HL-60/S4 (cell line): ENCODE data around the gene FANCL.
"Not testable (repeated sequence)": the region's sequence is repeated elsewhere in the genome, so short reads cannot be mapped to it uniquely, and the experiment has no call there.

Experiments used
- in situ Hi-C: fragments of 300-500 bp; cut with MboI; formaldehyde crosslinking; loops from 2 replicates; pipeline ENCODE4 v1.14.3; 2022; ENCODE audit warnings: low sequenced_read_pairs

The FANCL gene

GRCh38 chr2:58240670-58241545 is at the start of gene FANCL:
FANCL (minus strand) TSS chr2:58241325; CDS start chr2:58241313, 12 bp downstream.
- in situ Hi-C loops: no loop called here

DNA sequence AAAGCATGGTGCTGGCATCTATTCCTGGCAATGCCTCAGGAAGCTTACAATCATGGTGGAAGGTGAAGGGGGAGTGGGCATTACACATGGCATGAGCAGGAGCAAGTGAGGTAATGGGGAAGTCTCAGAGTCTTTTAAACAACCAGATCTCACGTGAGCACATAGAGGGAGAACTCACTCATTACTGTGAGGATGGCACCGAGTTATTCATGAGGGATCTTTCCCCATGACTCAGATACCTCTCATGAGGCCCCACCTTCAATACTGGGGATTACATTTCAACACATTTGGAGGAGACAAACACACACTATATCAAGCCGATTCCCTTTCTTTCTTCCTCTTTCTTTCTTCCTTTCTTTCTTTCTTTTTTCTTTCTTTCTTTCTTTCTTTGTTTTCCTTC is 47.9 kb upstream of the FANCL start:
- in situ Hi-C loops: no loop called here

DNA sequence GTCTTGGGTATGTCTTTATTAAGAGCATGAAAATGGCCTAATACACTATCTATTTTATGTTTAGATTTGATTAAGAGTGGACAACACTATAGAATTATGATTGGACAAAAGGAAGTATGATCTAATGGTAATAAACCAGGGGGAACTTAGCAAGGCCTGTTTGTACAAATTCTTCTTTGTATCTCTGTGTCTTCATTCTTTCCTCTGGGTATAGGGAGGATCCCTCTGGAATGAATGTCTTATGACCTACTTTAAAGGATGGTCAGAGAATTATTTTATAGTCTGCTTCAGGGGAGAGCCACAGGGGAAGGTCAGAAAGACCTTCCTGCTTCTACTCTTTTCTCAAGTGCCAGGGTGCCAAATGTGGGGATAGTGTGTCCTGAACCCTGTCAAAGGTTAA is 42.8 kb upstream of the FANCL start:
- in situ Hi-C loops: no loop called here

GRCh38 chr2:58275144-58275543 is 34.0 kb upstream of the FANCL start:
- in situ Hi-C loops: not testable (repeated sequence)

DNA sequence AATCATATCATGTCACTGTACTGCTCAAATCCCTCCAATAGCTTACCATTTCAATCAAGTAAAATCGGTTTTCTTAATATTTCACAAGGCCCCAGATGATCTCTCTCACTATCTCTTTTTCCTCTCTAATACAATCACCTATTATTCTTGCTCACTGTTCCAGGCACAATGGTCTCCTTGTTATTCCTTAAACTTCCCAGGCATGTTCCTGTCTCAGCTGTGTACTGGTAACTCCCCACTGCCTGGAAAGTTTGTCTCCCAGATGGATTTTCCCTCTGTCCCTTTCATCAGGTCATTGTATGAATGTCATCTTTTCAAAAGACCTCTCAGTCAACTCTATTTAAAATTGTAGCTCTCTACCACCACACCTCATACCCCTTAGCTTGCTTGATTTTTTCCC is 30.7 kb upstream of the FANCL start:
- in situ Hi-C loops: no loop called here

GRCh38 chr2:58268685-58269084 is 27.6 kb upstream of the FANCL start:
- in situ Hi-C loops: no loop called here

DNA sequence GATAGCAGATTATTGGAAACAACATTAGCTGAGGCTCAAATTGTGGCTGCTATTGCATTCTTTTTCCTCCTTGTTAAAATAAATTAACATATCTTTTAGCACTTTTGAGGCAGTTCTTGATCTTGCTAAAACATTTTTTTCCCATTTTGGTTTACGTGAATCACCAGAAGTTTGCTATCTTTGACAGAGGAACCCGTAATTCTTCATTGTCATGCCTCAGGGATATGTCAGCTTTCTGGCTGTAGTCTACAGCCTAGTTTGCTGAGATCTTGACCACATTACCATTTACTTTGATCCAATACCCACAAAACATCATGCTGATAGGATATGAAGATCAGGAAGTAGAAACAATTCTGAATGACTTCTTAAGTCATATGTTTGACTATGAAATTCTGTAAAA is 25.1 kb upstream of the FANCL start:
- in situ Hi-C loops: no loop called here

GRCh38 chr2:58261209-58261608 is 20.1 kb upstream of the FANCL start:
- in situ Hi-C loops: no loop called here

DNA sequence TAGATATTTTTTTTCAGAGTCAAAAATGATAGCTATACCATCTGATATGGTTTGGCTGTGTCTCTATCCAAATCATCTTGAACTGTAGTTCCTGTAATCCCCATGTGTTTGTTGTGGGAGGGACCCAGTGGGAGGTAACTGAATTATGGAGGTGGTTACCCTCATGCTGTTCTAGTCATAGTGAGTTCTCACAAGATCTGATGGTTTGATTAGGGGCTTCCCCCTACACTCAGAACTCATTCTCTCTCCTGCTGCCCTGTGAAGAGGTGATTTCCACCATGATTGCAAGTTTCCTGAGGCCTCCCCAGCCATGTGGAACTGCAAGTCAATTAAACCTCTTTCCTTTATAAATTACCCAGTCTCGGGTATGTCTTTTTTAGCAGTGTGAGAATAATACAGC is 17.3 kb upstream of the FANCL start:
- in situ Hi-C loops: not testable (repeated sequence)

DNA sequence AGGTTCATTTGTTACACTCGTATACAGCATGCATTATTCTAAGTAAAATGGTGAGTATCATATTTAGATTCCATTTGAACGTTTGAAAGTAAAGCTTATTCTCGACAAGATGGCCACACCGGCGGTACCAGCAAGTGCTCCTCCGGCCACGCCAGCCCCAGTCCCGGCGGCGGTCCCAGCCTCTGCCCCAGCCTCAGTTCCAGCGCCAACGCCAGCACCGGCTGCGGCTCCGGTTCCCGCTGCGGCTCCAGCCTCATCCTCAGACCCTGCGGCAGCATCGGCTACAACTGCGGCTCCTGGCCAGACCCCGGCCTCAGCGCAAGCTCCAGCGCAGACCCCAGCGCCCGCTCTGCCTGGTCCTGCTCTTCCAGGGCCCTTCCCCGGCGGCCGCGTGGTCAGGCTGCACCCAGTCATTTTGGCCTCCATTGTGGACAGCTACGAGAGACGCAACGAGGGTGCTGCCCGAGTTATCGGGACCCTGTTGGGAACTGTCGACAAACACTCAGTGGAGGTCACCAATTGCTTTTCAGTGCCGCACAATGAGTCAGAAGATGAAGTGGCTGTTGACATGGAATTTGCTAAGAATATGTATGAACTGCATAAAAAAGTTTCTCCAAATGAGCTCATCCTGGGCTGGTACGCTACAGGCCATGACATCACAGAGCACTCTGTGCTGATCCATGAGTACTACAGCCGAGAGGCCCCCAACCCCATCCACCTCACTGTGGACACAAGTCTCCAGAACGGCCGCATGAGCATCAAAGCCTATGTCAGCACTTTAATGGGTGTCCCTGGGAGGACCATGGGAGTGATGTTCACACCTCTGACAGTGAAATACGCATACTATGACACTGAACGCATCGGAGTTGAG is 10.4 kb upstream of the FANCL start:
- in situ Hi-C loops: not testable (repeated sequence)

- in situ Hi-C loops: no loop called here
Measured at GRCh38 chr2:58241546-58241864, 380 bp upstream of the FANCL start.

DNA sequence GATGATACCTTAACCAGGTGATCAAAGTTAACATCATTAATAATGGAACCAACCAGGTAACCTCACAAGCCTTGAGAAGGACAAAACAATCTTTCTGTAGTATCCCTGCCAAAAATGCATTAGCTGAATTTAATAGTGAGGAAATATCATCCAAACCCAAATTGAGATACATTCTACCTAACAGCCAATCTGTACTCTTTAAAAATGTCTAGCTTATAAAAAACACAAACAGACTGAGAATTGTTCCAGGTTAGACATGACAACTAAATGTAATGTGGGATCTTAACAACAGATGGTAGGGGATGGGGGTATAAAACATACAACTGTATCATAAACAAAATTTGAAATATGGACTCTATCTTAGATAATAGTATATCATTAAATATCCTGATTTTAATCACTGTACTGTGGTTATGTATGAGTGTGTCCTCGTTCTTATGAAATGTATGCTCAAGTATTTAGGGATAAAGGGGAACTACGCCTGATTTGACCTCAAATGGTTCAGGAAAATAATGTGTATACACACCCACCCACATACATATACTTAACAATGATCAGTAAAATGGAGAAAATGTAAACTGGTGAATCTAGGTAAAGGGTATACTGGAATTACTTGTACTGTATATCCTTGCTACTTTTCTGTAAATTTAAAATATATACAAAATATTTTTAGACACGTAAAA is 1.7 kb downstream of the FANCL start:
- in situ Hi-C loops: no loop called here

DNA sequence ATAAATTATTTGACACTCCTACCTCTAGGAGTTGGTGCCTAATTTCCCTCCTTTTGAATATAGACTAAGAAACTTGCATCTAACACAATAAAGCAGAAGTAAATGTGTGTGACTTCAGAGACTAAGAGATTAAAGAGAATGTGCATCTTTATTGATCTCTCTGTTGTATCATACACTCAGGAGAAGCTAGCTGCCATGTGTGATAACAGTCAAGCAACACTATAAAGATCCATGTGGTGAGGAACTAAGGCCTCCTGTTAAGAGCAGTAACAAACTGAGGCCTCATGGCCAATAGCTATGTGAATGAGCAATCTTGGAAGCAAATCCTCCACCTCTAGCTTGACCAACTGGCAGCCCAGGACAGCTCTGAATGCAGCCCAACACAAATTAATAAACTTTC is 3.4 kb downstream of the FANCL start:
- in situ Hi-C loops: no loop called here

DNA sequence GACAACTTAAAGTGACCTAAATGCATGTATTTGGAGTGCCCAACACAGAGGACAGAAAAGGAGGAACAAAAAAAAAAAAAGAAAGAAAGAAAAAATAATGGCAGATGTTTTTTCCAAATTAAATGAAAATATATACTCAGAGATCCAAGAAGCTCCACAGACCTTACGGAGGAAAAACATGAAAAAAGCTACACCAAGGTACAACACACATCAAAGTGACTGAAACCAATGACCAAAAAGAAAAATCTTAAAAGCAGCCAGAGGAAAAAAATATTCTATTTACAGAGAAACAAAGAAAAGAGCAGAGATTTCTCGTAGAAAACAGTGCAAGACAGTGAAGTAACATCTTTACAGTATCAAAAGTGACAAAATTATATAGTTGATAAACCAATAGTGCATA is 5.1 kb downstream of the FANCL start:
- in situ Hi-C loops: no loop called here

GRCh38 chr2:58235170-58235569 is 6.0 kb downstream of the FANCL start:
- in situ Hi-C loops: no loop called here

GRCh38 chr2:58228299-58228698 is 12.8 kb downstream of the FANCL start:
- in situ Hi-C loops: no loop called here

GRCh38 chr2:58227171-58227917 is 13.8 kb downstream of the FANCL start:
- in situ Hi-C loops: no loop called here

GRCh38 chr2:58221909-58222308 is 19.2 kb downstream of the FANCL start:
- in situ Hi-C loops: no loop called here

DNA sequence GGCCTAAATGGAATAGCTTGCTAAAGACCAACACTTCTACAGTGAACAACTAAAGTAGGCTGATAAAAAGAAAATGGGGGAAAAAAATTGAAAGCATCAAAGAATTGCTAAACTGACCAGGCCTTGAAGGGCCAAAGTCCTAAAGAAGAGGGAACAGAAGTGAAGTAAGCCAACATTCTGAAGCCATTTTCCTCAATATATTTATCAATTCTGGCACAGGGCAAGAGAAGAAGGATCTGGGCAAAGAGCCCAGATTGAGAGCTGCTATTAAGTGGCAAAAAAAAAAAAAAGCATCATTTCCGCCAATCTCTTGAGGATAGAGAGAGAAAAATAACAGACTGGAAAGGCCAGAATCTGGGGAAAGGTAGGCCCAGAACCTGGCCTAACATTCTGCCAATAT is 25.7 kb downstream of the FANCL start:
- in situ Hi-C loops: no loop called here

DNA sequence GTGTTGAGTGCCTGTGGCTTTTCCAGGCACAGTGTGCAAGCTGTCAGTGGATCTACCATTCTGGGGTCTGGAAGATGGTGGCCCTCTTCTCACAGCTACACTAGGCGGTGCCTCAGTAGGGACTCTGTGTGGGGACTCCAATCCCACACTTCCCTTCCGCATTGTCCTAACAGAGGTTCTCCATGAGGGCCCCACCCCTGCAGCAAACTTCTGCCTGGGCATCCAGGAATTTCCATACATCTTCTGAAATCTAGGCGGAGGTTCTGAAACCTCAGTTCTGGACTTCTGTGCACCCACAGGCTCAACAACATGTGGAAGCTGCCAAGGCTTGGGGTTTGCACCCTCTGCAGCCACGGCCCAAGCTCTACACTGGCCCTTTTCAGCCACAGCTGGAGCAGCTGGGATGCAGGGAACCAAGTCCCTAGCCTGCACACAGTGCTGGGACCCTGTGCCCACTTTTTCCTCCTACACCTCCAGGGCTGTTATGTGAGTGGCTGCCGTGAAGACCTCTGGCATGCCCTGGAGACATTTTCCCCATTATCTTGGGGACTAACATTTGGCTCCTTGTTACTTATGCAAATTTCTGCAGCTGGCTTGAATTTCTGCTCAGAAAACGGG is 30.1 kb downstream of the FANCL start:
- in situ Hi-C loops: not testable (repeated sequence)
